Breast epithelium (tissue), 4 donors: ENCODE measurements around the gene FAM193A. TPM values are rescaled to one million over a fixed set of nuclear protein-coding genes. Genes with fewer than 3 reads are reported as not detected.

Experiments
- DNase-seq, 2 donors: peaks; one replicate each; pipeline ENCODE4 v3.0.0-alpha.2; 2019; ENCODE audit warnings: low spot score in 2 of 2
- H3K27ac ChIP-seq, 2 donors: fragments of 200-600 bp; sonication (generic) in 1 of 2; one replicate each; pipeline ENCODE4 v1.5.1; 2016 to 2019; ENCODE audit warnings: mild to moderate bottlenecking in 1 of 2
- H3K27me3 ChIP-seq, 2 donors: fragments of 200-600 bp; sonication (generic) in 1 of 2; one replicate each; pipeline versions ENCODE4 v1.5.1 to v1.6.0; 2017 to 2019; ENCODE audit warnings: control low read depth in 1 of 2, mild to moderate bottlenecking in 1 of 2
- H3K36me3 ChIP-seq: fragments of 200-600 bp; one replicate; pipeline ENCODE4 v1.5.1; 2019
- H3K4me1 ChIP-seq, 2 donors: fragments of 200-600 bp; sonication (generic); one replicate each; pipeline ENCODE4 v1.5.1; 2016 to 2019; ENCODE audit warnings: control low read depth in 1 of 2
- H3K4me3 ChIP-seq, 3 donors: fragments of 200-600 bp; sonication (generic); 1 replicate in 2 of 3; 2 replicates in 1 of 3; pipeline ENCODE4 v1.5.1; 2016 to 2019; ENCODE audit warnings: mild to moderate bottlenecking in 3 of 3, moderate library complexity in 2 of 3
- H3K9me3 ChIP-seq, 2 donors: fragments of 200-600 bp; sonication (generic) in 1 of 2; one replicate each; pipeline ENCODE4 v1.5.1; 2016 to 2019; ENCODE audit warnings: control low read depth in 1 of 2
- POLR2A ChIP-seq: fragments of 450-650 bp; IDR thresholded peaks from one replicate; pipeline ENCODE4 v1.6.1; 2016; ENCODE audit warnings: antibody characterized with exemption, mild to moderate bottlenecking, moderate library complexity
- POLR2AphosphoS5 ChIP-seq, 3 donors: sonication (generic); formaldehyde crosslinking; IDR thresholded peaks; one replicate each; pipeline ENCODE4 v1.6.1; 2017; ENCODE audit warnings: antibody characterized with exemption in 3 of 3
- intact Hi-C: fragments of 100-400 bp; cut with DNase I; formaldehyde crosslinking; loops from one replicate; pipeline ENCODE4 v1.15.1; 2023; ENCODE audit warnings: low total_unique reads
- total RNA-seq, 3 donors: library from RNA; depleted of rRNA; stranded (reverse); fragments of >200 nt; gene quantifications; one replicate each; pipeline ENCODE4 v1.1.0, GENCODE V29; 2016
- TF ChIP-seq, protein P1 (sequence below), 3 donors: fragments of 450-650 bp; IDR thresholded peaks; one replicate each; pipeline ENCODE4 v1.5.1; 2016 to 2017; ENCODE audit warnings: antibody characterized with exemption in 3 of 3, mild to moderate bottlenecking in 3 of 3, moderate library complexity in 3 of 3

Gene FAM193A
- total RNA-seq, 3 donors from 2014 or later: 24.5 to 26.5 (median 24.7) TPM

DNA sequence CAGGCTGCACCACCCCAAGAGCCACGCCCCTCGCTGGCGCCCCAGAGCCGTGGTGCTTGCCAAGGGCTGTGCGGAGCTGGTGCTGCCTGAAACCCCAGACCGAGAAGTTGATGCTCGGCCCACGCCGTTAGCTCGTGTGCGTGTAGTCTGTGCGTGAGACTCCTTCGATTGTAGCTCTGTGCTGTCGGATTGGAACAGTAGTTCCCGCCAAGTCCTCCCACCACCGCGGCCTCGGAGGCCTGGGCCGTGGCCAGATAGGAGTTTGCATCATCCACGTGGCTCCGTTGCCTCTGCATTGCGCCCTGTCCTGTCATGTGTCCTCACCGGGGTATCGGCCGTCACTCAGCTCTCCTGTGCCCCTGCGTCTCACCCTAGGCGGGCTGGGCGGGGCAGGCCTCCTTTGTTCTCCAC is 195.5 kb downstream of the FAM193A start:
- no peak for DNase-seq
- TF ChIP-seq, protein P1, sequence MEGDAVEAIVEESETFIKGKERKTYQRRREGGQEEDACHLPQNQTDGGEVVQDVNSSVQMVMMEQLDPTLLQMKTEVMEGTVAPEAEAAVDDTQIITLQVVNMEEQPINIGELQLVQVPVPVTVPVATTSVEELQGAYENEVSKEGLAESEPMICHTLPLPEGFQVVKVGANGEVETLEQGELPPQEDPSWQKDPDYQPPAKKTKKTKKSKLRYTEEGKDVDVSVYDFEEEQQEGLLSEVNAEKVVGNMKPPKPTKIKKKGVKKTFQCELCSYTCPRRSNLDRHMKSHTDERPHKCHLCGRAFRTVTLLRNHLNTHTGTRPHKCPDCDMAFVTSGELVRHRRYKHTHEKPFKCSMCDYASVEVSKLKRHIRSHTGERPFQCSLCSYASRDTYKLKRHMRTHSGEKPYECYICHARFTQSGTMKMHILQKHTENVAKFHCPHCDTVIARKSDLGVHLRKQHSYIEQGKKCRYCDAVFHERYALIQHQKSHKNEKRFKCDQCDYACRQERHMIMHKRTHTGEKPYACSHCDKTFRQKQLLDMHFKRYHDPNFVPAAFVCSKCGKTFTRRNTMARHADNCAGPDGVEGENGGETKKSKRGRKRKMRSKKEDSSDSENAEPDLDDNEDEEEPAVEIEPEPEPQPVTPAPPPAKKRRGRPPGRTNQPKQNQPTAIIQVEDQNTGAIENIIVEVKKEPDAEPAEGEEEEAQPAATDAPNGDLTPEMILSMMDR (IDR thresholded peaks at IDR 0.05): no peak
- TF ChIP-seq POLR2A: no peak
- peak in 1 of 3 donors; percentile 16 for TF ChIP-seq POLR2AphosphoS5 (IDR thresholded peaks at IDR 0.05)
- intact Hi-C loops: no loop called here
- no peaks in the 10 kb centered on the region for H3K9me3 ChIP-seq
- H3K4me3 ChIP-seq: no peak overlapping the region
- H3K27me3 ChIP-seq: no peaks in the 10 kb centered on the region
- peak overlapping the region in 1 of 2 donors; percentile 5 for H3K27ac ChIP-seq
- H3K4me1 ChIP-seq: peaks cover 0 to 4% of the 10 kb centered on the region in 2 donors
- no peaks in the 10 kb centered on the region for H3K36me3 ChIP-seq

DNA sequence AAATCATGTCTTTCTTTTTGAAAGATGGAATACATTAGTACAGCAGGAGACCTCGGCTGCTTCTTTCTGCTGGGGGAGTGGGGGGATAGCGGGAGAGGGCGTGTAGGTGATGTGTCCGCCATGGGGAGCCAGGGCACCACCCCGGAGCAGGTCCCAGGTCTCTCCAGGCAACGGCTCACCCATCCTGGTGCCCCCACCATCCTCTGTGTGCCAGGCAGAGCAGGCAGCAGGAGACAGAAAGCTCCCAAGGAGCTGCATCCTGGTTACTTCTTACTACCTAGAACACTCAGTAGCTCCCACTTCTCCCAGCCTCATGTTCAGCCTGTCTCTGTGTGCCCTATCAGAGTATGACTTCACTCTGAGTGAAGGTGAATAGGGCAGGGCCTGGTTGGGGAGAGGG is 196.1 kb downstream of the FAM193A start:
- Histone ChIP-seq H3K9me3 (no peaks in the 10 kb centered on the region), H3K27ac (no peak overlapping the region), H3K36me3 (no peaks in the 10 kb centered on the region), H3K4me3 (no peak overlapping the region), H3K4me1 (peaks cover 0 to 4% of the 10 kb centered on the region in 2 donors), H3K27me3 (no peaks in the 10 kb centered on the region)
- no peak for DNase-seq
- intact Hi-C loops: no loop called here
- TF ChIP-seq, protein P1 (IDR thresholded peaks at IDR 0.05): no peak
- TF ChIP-seq POLR2A (no peak), POLR2AphosphoS5 (IDR thresholded peaks at IDR 0.05) (no peak)

DNA sequence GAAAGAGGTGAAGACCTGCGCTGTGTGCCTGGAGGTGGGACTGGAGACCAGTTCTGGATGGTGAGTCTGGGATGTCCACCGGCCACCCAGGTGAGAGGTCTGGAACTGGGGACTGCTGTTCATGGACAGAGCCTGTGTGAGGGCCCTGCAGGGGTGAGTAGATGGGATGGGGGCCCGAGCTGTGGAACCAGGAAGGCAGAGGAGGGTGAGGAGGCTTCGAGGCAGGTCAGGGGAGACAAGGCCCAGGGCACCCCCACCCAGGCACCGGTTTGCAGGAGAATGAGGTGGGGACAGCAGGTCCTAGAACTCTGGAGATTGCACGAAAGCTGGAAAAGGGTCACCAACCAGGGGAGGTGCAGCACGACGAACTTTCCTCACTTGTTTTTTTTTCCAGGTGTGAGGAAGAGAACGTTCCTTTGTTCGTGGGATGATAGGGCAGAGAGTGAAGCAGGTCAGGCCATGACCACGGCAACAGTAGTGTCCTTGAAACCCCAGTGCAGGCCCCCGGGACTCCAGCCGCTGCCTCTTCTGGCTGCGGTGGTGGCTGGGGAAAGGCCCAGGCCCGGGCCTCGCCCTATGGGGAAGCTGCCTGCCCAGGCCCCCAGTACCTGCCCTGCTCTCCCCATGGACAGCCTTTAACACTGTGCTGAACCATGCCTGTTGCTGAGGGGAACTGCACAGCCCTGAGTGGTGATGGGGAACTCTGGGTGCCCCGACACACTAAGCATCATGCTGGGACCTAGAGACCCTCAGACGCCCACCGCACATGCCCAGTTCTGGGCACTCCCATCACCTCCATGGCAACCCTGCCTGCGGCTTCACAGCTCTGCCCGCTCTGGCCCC is 196.8 kb downstream of the FAM193A start:
- Histone ChIP-seq H3K4me3 (no peak overlapping the region), H3K36me3 (no peaks in the 10 kb centered on the region), H3K9me3 (no peaks in the 10 kb centered on the region), H3K4me1 (peaks cover 0 to 4% of the 10 kb centered on the region in 2 donors), H3K27ac (no peak overlapping the region), H3K27me3 (no peaks in the 10 kb centered on the region)
- no peak for DNase-seq
- intact Hi-C loops: no loop called here
- TF ChIP-seq POLR2A: no peak
- TF ChIP-seq POLR2AphosphoS5 (IDR thresholded peaks at IDR 0.05): no peak
- TF ChIP-seq, protein P1 (IDR thresholded peaks at IDR 0.05): no peak

GRCh38 chr4:2733844-2734574 is 197.6 kb downstream of the FAM193A start:
- no peaks in the 10 kb centered on the region for H3K36me3 ChIP-seq
- no peak overlapping the region for H3K4me3 ChIP-seq
- H3K27ac ChIP-seq: peak overlapping the region in 1 of 2 donors; percentile 30
- H3K4me1 ChIP-seq: peaks cover 0 to 4% of the 10 kb centered on the region in 2 donors
- H3K27me3 ChIP-seq: no peaks in the 10 kb centered on the region
- no peak for DNase-seq
- no peaks in the 10 kb centered on the region for H3K9me3 ChIP-seq
- intact Hi-C loops: no loop called here
- TF ChIP-seq, protein P1 (IDR thresholded peaks at IDR 0.05): no peak
- TF ChIP-seq POLR2AphosphoS5 (IDR thresholded peaks at IDR 0.05) (no peak), POLR2A (no peak)

- TF ChIP-seq POLR2AphosphoS5 (IDR thresholded peaks at IDR 0.05): no peak
- TF ChIP-seq, protein P1 (IDR thresholded peaks at IDR 0.05): no peak
- no peak for TF ChIP-seq POLR2A
Observed at GRCh38 chr4:2734612-2735011, 198.2 kb downstream of the FAM193A start.

More at GRCh38 chr4:2734612-2735011, 198.2 kb downstream of the FAM193A start:
- H3K4me3 ChIP-seq: no peak overlapping the region
- no peaks in the 10 kb centered on the region for H3K9me3 ChIP-seq
- no peak for DNase-seq
- H3K4me1 ChIP-seq: peaks cover 0 to 4% of the 10 kb centered on the region in 2 donors
- no peaks in the 10 kb centered on the region for H3K27me3 ChIP-seq
- no peaks in the 10 kb centered on the region for H3K36me3 ChIP-seq
- intact Hi-C loops: no loop called here
- peak overlapping the region in 1 of 2 donors; percentile 30 for H3K27ac ChIP-seq
